Measurements from ENCODE around the gene ANGPTL8.

GRCh38 chr19:11210656-11210928 is 28.8 kb upstream of the ANGPTL8 start:
- TF ChIP-seq, protein P1, sequence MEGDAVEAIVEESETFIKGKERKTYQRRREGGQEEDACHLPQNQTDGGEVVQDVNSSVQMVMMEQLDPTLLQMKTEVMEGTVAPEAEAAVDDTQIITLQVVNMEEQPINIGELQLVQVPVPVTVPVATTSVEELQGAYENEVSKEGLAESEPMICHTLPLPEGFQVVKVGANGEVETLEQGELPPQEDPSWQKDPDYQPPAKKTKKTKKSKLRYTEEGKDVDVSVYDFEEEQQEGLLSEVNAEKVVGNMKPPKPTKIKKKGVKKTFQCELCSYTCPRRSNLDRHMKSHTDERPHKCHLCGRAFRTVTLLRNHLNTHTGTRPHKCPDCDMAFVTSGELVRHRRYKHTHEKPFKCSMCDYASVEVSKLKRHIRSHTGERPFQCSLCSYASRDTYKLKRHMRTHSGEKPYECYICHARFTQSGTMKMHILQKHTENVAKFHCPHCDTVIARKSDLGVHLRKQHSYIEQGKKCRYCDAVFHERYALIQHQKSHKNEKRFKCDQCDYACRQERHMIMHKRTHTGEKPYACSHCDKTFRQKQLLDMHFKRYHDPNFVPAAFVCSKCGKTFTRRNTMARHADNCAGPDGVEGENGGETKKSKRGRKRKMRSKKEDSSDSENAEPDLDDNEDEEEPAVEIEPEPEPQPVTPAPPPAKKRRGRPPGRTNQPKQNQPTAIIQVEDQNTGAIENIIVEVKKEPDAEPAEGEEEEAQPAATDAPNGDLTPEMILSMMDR (IDR thresholded peaks at IDR 0.05; ENCODE audit: extremely low read depth in 1 of 2, insufficient read depth in 1 of 2, low read depth in 1 of 2, low read length in 2 of 2): no peak
- TF ChIP-seq POLR2A (IDR thresholded peaks at IDR 0.05; ENCODE audit: low read depth, low read length) (no peak), FOS (IDR thresholded peaks at IDR 0.05; ENCODE audit: borderline replicate concordance, insufficient read depth, low read length) (no peak), EZH2 (IDR thresholded peaks at IDR 0.05; ENCODE audit: borderline replicate concordance, low read depth, low read length, severe bottlenecking) (no peak), GATA2 (IDR thresholded peaks at IDR 0.05; ENCODE audit: insufficient read depth, insufficient read length, low read depth, low read length) (no peak), POLR2AphosphoS5 (IDR thresholded peaks at IDR 0.05; ENCODE audit: insufficient read depth, low read depth, low read length) (no peak), MYC (IDR thresholded peaks at IDR 0.05; ENCODE audit: low read depth, low read length) (no peak), JUN (IDR thresholded peaks at IDR 0.05; ENCODE audit: borderline replicate concordance, insufficient read depth, insufficient read length, low read depth) (no peak)
- TF ChIP-seq, protein P2, sequence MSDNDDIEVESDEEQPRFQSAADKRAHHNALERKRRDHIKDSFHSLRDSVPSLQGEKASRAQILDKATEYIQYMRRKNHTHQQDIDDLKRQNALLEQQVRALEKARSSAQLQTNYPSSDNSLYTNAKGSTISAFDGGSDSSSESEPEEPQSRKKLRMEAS (IDR thresholded peaks at IDR 0.05; ENCODE audit: insufficient read depth, insufficient read length): no peak
